ENCODE data around the gene POLN. TPM values are rescaled to one million over a fixed set of nuclear protein-coding genes. Genes with fewer than 3 reads are reported as not detected.

The POLN gene
- polyA plus RNA-seq, 3 donors, result 0.08 to 0.33 (median 0.28) TPM

DNA sequence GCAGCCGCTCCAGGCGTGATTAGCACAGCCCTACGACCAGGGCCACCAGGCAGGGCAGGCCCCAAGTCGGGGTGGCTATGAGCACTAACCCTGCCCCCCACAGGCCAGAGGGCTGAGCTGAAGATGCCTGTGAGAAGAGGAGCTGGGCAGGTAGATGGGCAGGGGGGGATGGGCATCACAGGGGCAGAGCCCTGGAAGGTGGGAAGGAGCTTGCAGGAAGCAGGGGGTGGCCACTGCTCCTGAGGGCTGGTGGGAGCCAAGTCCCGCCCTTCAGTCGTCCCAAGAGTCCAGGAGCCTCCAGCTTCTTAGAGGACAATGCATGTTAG is 27.2 kb upstream of the POLN start:
- Histone ChIP-seq H3K9me3 (replicated peaks in 1 of 2; ENCODE audit: control insufficient read depth in 1 of 2, insufficient read depth in 1 of 2, low read length in 2 of 2) (no peaks in the 10 kb centered on the region), H3K4me1 (ENCODE audit: control insufficient read depth in 1 of 2, insufficient read depth in 2 of 2, low read length in 2 of 2) (no peaks in the 10 kb centered on the region), H3K36me3 (replicated peaks in 1 of 2; ENCODE audit: control insufficient read depth in 1 of 2, insufficient read depth in 2 of 2, low read length in 2 of 2) (no peaks in the 10 kb centered on the region), H3K27me3 (ENCODE audit: control insufficient read depth in 2 of 2, insufficient read depth in 2 of 2, low read length in 2 of 2) (no peaks in the 10 kb centered on the region), H4K20me1 (ENCODE audit: insufficient read depth, low read length) (no peaks in the 10 kb centered on the region), H2AFZ (ENCODE audit: insufficient read depth, low read depth, low read length, poor library complexity, severe bottlenecking) (no peak overlapping the region), H3K4me3 (replicated peaks in 1 of 3; ENCODE audit: low read depth in 2 of 3, low read length in 3 of 3) (no peak overlapping the region), H3K79me2 (ENCODE audit: insufficient read depth, low read length) (no peaks in the 10 kb centered on the region), H3K9ac (ENCODE audit: insufficient read depth, low read length, poor library complexity, severe bottlenecking) (no peak overlapping the region), H3K27ac (ENCODE audit: low read depth in 1 of 2, low read length in 2 of 2) (no peak overlapping the region), H3K4me2 (replicated peaks; ENCODE audit: extremely low read depth, low read length, poor library complexity, severe bottlenecking) (no peak overlapping the region)
- DNase-seq, result no peak
- Mint-ChIP-seq H3K4me3 (no peak overlapping the region), H3K4me1 (no peaks in the 10 kb centered on the region), H3K9me3 (no peaks in the 10 kb centered on the region), H3K36me3 (no peaks in the 10 kb centered on the region), H3K27me3 (ENCODE audit: low read depth in 3 of 3) (peaks cover 0 to 1% (median 0%) of the 10 kb centered on the region in 3 donors), H3K27ac (peak overlapping the region in 1 of 7 donors; percentile 17)
- TF ChIP-seq, protein P1, sequence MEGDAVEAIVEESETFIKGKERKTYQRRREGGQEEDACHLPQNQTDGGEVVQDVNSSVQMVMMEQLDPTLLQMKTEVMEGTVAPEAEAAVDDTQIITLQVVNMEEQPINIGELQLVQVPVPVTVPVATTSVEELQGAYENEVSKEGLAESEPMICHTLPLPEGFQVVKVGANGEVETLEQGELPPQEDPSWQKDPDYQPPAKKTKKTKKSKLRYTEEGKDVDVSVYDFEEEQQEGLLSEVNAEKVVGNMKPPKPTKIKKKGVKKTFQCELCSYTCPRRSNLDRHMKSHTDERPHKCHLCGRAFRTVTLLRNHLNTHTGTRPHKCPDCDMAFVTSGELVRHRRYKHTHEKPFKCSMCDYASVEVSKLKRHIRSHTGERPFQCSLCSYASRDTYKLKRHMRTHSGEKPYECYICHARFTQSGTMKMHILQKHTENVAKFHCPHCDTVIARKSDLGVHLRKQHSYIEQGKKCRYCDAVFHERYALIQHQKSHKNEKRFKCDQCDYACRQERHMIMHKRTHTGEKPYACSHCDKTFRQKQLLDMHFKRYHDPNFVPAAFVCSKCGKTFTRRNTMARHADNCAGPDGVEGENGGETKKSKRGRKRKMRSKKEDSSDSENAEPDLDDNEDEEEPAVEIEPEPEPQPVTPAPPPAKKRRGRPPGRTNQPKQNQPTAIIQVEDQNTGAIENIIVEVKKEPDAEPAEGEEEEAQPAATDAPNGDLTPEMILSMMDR (IDR thresholded peaks at IDR 0.05), result no peak
- 76% methylated on average over 3 of the region's 6 CpGs for WGBS (ENCODE audit: insufficient coverage)
- intact Hi-C loops (cut with micrococcal nuclease), result loop anchor here in 1 of 2 donors (10.0 kb wide), 1 partner anchor 554 kb away; the partner anchor contains the start of gene SLBP

DNA sequence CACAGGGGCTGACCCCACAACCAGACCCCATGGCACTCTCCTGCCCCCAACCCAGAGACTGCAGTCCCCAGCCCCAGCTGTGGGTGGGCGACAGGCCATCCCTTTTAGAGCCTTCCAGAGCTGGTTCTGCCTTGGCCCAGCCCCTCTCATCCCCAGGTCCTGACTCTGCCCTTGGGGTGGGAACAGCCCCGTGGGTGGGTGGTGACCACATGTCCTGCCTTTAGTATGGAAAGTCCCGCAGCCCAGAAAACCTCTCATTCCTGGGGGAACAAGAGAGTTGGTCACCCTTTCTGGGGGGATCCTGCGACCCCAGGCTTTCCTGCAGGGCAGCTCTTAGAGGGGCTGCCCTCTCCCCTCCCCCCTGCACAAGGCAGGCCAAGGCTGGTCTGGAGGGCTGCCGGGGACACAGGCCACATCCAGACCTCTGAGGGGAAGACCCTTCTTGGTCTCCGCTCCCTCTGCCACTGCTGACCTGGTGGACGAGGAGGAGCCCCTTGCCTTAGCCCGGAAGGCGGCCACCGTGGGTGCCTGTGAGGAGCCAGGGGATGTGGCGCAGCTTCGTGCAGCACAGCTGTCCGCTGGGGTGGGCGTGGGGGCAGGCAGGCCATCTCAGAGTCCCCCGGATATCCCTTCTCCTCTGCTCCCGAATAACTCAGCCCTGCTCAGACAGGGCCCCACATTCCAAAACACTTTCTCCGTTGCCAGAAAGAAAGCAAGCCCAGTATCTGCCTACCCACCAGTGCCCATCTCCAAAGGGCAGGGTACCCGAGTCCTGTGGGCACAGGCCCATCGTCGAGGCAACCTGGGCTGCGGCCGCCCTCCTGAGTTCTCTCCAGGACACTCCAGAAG is 26.7 kb upstream of the POLN start:
- TF ChIP-seq, protein P1 (IDR thresholded peaks at IDR 0.05), result no peak

More for the DNA sequence above, 26.7 kb upstream of the POLN start:
- no peaks in the 10 kb centered on the region for H3K36me3 ChIP-seq (replicated peaks in 1 of 2; ENCODE audit: control insufficient read depth in 1 of 2, insufficient read depth in 2 of 2, low read length in 2 of 2)
- H2AFZ ChIP-seq (ENCODE audit: insufficient read depth, low read depth, low read length, poor library complexity, severe bottlenecking), result no peak overlapping the region
- H3K79me2 ChIP-seq (ENCODE audit: insufficient read depth, low read length), result no peaks in the 10 kb centered on the region
- Mint-ChIP-seq H3K4me1 (no peaks in the 10 kb centered on the region), H3K9me3 (no peaks in the 10 kb centered on the region), H3K27me3 (ENCODE audit: low read depth in 3 of 3) (no peaks in the 10 kb centered on the region), H3K27ac (peak overlapping the region in 1 of 7 donors; percentile 17), H3K4me3 (no peak overlapping the region), H3K36me3 (no peaks in the 10 kb centered on the region)
- no peak overlapping the region for H3K9ac ChIP-seq (ENCODE audit: insufficient read depth, low read length, poor library complexity, severe bottlenecking)
- WGBS (ENCODE audit: insufficient coverage), result 87% methylated on average over 19 of the region's 22 CpGs
- no peak for DNase-seq
- H3K4me1 ChIP-seq (ENCODE audit: control insufficient read depth in 1 of 2, insufficient read depth in 2 of 2, low read length in 2 of 2), result no peaks in the 10 kb centered on the region
- no peaks in the 10 kb centered on the region for H3K27me3 ChIP-seq (ENCODE audit: control insufficient read depth in 2 of 2, insufficient read depth in 2 of 2, low read length in 2 of 2)
- no peak overlapping the region for H3K4me3 ChIP-seq (replicated peaks in 1 of 3; ENCODE audit: low read depth in 2 of 3, low read length in 3 of 3)
- no peak overlapping the region for H3K27ac ChIP-seq (ENCODE audit: low read depth in 1 of 2, low read length in 2 of 2)
- intact Hi-C loops (cut with micrococcal nuclease), result loop anchor here in 1 of 2 donors (10.0 kb wide), 1 partner anchor 554 kb away; the partner anchor contains the start of gene SLBP
- H4K20me1 ChIP-seq (ENCODE audit: insufficient read depth, low read length), result no peaks in the 10 kb centered on the region
- H3K9me3 ChIP-seq (replicated peaks in 1 of 2; ENCODE audit: control insufficient read depth in 1 of 2, insufficient read depth in 1 of 2, low read length in 2 of 2), result no peaks in the 10 kb centered on the region
- H3K4me2 ChIP-seq (replicated peaks; ENCODE audit: extremely low read depth, low read length, poor library complexity, severe bottlenecking), result no peak overlapping the region

All from CD14-positive monocyte (primary cell).